Superior temporal gyrus (tissue), 1 donor: ENCODE results near the gene LHX3.

Source experiments
- DNase-seq: peaks from one replicate; pipeline ENCODE4 v3.0.0-alpha.2; 2016; ENCODE audit errors: extremely low spot score

Gene LHX3

GRCh38 chr9:136177224-136177623 is 27.7 kb downstream of the LHX3 start:
- DNase-seq = no peak

- DNase-seq = no peak
Measured at GRCh38 chr9:136175616-136176197, 29.2 kb downstream of the LHX3 start.

GRCh38 chr9:136174779-136175615 is 29.9 kb downstream of the LHX3 start:
- no peak for DNase-seq

GRCh38 chr9:136173648-136174290 is 31.2 kb downstream of the LHX3 start:
- no peak for DNase-seq

GRCh38 chr9:136172412-136173079 is 32.4 kb downstream of the LHX3 start:
- DNase-seq = no peak

GRCh38 chr9:136171801-136172411 is 33.0 kb downstream of the LHX3 start:
- DNase-seq = no peak

- DNase-seq = no peak
Measured at GRCh38 chr9:136171009-136171800, 33.7 kb downstream of the LHX3 start.

GRCh38 chr9:136170006-136170901 is 34.7 kb downstream of the LHX3 start:
- DNase-seq = peak; percentile 17

- no peak for DNase-seq
Measured at GRCh38 chr9:136169495-136169894, 35.4 kb downstream of the LHX3 start.

- no peak for DNase-seq
Measured at GRCh38 chr9:136163248-136163850, 41.6 kb downstream of the LHX3 start.

GRCh38 chr9:136160995-136161610 is 43.8 kb downstream of the LHX3 start:
- DNase-seq = no peak

GRCh38 chr9:136160381-136160841 is 44.5 kb downstream of the LHX3 start:
- no peak for DNase-seq

- DNase-seq = no peak
Measured at GRCh38 chr9:136159851-136160250, 45.1 kb downstream of the LHX3 start.

- no peak for DNase-seq
Measured at GRCh38 chr9:136157477-136158265, 47.3 kb downstream of the LHX3 start.

GRCh38 chr9:136156209-136157120 is 48.5 kb downstream of the LHX3 start:
- no peak for DNase-seq

- no peak for DNase-seq
Measured at GRCh38 chr9:136155576-136155975, 49.4 kb downstream of the LHX3 start.

- no peak for DNase-seq
Measured at GRCh38 chr9:136154943-136155342, 50.0 kb downstream of the LHX3 start.
